NCI-H748 treated with DMSO at 0.1 percent for 48 hours (cell line): ENCODE measurements around the gene CCR6.
A peak's percentile ranks its signal among the peaks of the same experiment; 100 is the strongest.

ENCODE experiments used
- DNase-seq: peaks from one replicate; lab custom pipeline; 2025; lab: John Stamatoyannopoulos, UW

CCR6 gene

DNA sequence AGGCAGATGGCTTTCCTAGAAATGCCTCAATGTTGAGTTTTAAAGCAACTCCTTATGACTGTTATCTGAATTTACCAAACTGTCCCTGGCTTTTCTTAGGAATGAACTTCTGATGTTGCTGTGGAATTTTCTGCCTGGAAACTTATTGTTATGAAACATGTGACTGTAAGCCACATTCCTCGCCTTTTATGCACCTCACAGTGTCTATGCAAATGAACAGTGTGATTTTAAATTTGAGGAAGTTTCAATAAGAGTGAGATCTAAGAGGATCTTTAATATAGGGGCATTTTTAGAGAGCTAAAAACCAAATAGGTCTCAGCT, 2.4 kb upstream of the CCR6 start:
- DNase-seq: no peak

DNA sequence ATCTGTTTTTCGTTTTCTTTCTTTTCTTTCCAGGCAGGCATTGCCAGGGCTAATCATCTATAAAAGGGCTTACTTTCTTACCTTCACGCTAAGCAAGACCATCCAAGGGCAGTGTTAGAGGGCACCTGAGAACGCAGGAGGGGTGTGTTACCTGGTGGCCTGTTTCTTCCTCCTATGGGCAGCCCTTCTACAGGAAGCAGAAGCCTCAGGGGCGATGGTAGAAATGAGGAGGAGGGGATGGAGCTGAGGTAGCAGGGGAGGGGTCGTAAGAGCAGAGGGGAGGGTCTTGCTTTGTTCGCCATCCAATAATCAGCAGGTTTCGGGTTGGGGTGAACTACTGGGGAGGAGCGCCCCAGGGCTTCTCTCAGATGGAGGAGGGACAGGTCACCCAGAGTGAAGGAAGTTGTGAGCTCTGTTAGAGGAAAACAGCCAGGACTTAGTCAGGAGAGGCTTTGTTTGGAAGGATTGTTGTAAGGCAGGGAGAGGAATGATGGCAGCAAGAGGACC, 1.5 kb upstream of the CCR6 start:
- DNase-seq: no peak

DNA sequence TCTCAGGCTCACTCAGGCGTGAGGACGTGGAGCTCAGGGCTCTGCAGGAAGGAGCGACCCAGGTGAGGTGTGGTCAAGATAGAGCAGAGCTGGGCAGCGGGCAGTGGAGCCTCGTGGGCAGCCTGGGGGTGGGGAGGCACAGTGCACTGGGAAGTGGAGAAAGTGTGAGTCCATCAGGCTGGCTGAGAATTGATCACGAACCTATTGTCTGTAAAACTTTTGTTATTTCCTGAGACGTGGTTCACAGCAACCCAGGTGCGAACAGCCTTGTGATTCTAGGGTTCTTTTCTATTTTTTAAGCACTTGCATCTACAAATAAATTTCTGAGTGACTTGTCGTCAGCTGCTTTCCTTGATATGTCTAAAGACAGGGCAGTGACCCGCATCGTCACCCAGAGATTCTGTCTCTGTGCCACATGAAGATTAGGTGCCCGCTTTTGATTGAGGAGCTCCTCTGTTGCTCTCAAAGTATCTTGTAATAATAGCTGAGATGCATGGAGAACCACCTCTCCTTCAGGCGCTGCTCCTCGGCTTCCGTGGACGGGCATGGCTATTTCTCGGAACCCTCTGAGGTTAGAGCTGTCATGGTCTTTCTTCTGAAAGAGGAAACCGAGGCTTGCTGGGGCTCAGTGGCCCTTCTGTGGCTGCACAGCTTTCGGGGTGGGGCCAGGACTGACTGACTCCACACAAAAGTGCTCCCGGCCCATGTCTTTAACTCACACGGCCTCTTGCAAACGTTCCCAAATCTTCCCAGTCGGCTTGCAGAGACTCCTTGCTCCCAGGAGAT, 662 bp upstream of the CCR6 start:
- DNase-seq: no peak

DNA sequence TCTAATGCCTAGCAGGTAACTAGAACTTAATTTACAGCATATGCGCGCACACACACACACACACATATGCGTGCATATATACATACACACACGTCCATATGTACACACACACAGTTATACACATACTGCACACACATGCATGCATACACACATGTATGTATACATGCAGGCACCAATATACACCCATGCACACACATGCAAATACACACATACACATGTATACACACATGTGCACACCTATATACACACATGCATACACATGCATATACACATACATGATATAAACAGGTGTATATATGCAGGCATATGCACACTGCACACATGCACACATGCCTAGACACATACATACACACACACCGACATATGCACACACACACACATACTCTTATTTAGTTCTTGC, 1.9 kb downstream of the CCR6 start:
- no peak for DNase-seq

DNA sequence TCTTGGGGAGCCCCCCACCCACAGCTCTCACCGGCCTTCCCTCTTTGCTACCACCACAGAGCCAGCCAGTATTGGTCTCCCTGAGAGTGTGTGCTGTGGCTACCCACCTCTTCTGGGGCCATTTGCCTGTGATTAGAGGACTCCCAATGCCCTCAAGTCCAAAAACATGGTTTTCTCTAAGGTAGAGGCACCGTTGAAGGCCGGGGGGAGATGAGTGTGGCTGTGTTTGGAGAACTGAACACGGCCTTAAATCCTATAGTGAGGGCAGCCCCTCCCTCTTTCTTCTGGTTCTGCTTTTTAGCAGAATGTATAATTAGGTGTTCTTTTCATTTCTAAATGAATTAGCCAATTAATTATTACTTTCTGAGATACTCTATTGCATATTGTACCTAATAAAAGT, 2.5 kb downstream of the CCR6 start:
- no peak for DNase-seq

DNA sequence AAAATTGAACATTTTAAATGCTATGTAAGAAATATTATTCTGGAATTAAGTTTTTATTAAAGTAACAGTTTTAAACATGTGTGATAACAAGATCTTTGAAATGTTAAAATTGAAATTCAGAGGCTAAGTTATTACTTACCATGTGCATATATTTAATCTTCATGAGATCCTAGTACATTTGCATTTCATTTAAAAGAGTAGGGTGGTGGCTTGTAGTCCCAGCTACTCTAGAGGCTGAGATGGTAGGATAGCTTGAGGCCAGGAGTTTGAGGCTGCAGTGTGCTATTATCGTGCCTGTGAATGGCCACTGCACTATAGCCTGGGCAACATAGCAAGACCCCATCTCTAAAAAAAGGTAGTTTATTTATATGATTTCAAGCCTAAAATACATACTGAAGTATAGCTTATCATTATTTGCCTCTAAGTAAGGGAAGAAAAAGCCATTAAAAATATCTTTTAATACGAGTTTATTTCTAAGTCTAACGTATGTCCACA, 3.0 kb downstream of the CCR6 start:
- no peak for DNase-seq

DNA sequence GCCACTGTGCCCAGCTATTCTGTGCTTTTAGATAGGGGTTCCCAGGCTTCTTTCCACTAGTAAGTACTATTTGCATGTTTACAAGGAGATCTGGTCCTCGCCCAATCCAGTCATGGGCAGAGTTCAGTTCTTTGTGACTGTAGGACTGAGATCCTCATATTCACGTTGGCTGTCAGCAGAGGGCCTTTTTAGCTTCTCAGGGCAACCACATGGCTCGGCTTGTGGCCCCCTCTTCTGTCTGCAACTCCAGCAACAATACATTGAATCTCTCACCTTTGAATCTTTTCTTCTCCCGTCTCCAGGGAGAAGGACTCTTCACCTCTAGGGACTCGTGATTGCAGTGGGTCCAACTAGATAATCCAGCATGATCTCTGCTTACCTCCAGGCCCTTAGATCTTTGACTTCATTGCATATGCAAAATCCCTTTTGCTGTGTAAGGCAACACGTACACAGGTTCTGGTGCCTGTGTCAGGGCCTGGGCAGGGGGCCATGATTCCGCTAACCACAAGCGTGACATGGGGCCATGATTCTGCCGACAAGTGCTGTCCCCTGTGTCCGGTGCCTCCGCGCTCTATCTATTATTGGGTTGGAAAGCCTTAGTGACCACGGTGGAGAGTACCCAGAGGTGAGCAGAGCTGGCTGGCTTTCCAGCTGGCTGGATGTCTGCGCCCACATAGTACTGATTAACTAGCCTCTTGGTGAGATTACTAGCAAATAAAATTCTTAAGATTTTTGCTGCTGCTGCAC, 5.1 kb downstream of the CCR6 start:
- DNase-seq: no peak

DNA sequence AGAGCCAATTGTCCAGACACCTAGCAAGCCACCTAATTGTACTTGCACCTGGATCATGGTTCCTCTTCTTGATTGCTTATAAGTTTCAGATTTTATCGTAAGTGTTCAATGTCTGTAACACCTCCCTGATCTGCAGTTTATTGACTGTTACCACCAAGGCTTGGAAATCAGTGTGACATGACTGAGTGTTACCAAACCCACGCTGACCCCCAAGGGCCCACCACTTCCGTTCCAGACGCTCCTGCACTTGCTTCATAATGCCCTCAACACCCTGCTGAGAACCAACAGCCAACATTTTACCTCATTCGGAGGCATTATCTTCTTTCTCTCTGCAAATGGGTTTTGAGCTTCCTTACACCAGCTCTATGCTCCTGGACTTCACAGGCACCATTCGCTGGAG, 6.3 kb downstream of the CCR6 start:
- no peak for DNase-seq

DNA sequence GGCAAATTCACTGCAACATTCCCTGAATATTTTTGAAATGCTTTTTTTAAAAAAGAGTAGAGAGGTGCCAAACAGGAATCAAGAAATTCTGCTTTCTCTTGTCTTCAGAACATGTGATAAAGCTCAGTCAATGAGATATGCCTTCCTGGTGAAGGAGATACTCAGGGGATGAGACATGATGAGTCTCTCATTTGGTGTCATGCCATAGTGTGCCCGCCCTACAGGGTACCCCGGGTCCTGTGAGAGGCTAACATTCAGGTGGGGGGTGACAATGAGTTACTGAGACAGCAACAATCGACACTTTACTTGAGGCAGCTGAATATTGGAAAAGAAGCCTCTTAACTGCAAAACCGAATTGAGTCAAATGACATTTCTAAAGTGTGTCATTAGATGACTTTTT, 6.7 kb downstream of the CCR6 start:
- DNase-seq: no peak

DNA sequence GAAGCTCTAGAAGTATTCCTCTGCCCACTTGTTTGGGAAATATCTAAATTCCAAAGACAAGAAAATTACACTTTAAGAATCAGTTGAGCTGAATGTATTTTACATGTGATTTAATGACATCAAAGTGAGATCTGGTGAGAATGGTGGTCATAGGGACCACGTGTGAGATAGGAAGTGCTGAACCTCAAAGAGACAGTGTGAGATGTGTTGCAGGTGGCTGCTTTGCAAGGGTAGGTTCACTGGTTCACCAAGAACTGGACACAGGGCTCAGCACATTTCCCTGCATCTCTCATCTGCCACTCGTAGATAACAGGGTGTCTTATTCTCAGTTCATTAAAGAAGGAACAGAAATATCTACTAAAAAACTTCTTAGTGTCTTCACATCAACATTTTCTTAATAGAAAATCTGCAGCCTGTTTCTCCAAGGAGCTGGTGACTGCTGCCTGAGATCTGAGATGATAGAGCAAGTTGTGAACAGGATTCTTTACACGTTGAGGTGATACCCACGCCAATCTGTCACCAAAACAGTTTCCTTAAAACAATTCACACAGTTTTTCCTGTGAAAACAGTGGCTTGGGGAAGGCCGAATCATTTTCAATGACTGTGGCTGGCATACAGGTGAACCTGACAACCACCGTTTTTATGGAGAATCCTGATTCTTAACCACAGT, 7.2 kb downstream of the CCR6 start:
- no peak for DNase-seq

DNA sequence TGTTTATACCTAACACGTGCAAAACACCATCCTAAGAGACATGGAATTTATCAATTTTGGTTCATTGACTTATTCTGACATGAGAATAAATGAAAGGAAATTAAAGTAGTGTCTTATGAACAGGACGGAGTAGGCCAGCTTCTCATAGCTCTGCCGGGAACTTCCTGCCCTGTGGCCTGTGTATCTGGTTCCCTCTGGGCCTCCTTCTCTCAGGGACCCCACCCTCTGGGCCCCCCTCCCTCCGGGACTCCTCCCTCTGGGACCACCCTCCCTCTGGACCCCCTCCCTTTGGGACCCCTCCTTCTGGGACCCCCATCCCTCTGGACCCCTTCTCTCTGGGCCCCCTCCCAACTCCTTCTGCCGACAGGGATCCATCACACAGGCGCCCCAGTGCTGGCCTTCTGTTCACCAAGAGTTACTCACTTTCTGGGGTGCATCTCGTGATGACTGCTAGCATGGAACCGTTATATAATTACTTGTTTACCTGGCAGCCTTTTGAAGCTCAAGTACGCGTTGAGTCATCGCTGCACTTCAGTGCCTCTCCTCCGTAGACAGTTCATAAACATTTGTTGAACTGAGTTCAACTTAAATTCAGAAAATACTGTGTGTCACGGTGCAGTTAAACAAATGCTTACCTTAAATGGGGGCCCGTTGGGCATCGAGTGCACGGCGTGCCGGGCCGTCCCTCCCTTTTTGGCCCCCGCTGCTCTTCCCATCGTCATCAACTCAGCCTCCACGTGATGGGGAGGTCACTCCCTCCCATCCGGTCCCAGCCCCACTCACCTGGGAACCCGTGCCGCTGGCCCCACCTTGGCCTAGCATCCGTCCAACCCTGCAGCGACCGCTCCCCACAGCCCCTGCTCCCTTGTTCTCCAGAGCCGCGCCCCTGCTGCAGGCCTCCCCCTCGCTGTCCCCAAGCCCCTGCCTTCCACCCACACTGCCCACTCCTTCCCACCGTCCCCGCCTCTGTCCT, 8.1 kb downstream of the CCR6 start:
- DNase-seq: no peak

DNA sequence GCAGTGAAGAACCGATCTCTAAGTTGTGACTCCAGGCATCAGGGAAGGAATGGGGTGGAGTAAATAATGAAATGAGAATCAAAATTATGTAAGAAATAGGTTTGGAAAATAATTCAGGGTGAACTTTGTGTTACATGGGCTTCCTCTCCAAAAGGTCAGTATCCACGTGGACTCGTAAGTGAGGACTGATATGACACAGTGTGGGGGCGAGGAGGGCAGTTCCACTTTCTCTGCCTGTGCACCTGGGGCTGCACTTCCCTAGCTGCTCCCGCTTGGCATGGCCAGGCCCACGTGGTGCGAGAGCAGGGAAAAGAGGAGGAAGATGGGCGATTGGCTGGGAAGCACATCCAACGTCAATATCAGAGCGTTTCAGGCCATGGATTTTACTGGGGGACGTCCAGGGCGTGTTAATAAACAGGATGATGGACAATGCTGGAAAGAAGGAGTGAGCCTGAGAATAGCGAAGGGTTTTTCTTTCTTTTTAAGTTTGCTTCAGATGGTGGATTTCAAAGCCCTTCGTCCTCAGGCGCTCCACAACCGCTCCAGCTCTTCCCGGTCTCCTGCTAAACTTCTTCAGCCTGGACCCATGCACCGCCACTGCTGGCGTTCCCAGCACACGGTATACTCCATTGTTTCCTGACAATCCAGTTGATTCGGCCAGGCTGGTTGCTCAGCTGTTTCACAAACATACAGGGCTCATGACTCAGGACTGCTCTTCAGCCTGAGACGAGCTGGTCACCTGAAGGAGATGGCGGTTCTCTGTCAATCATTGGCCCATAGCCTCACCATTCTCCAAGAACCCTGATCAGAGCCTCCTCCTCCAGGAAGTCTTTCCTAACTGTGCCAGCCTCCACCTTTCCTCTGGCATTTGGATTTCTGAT, 11.8 kb downstream of the CCR6 start:
- DNase-seq: no peak

DNA sequence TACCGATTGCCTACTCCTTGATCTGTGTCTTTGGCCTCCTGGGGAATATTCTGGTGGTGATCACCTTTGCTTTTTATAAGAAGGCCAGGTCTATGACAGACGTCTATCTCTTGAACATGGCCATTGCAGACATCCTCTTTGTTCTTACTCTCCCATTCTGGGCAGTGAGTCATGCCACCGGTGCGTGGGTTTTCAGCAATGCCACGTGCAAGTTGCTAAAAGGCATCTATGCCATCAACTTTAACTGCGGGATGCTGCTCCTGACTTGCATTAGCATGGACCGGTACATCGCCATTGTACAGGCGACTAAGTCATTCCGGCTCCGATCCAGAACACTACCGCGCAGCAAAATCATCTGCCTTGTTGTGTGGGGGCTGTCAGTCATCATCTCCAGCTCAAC, 13.5 kb downstream of the CCR6 start:
- DNase-seq: no peak

DNA sequence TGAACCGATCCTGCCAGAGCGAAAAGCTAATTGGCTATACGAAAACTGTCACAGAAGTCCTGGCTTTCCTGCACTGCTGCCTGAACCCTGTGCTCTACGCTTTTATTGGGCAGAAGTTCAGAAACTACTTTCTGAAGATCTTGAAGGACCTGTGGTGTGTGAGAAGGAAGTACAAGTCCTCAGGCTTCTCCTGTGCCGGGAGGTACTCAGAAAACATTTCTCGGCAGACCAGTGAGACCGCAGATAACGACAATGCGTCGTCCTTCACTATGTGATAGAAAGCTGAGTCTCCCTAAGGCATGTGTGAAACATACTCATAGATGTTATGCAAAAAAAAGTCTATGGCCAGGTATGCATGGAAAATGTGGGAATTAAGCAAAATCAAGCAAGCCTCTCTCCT, 14.2 kb downstream of the CCR6 start:
- no peak for DNase-seq

DNA sequence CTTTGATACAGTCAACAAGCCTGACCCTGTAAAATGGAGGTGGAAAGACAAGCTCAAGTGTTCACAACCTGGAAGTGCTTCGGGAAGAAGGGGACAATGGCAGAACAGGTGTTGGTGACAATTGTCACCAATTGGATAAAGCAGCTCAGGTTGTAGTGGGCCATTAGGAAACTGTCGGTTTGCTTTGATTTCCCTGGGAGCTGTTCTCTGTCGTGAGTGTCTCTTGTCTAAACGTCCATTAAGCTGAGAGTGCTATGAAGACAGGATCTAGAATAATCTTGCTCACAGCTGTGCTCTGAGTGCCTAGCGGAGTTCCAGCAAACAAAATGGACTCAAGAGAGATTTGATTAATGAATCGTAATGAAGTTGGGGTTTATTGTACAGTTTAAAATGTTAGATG, 15.0 kb downstream of the CCR6 start:
- DNase-seq: peak; percentile 16

DNA sequence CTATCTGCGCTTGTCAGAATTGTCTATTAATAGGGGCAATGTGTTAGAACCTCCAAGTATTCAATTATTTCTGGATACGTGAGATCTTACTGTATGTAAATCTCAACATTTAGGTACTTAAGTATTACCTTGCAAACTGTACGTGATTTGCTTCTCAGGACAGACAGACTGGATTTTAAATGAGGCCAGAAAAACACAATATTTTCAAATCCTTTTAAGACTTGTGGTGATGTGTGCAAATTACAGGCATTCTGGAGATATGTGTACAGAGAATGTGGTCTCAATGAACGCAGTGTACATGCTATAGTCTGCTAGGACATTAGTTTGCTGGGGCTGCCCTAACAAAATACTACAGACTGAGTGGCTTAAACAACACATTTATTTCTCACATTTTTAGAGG, 16.9 kb downstream of the CCR6 start:
- DNase-seq: no peak

DNA sequence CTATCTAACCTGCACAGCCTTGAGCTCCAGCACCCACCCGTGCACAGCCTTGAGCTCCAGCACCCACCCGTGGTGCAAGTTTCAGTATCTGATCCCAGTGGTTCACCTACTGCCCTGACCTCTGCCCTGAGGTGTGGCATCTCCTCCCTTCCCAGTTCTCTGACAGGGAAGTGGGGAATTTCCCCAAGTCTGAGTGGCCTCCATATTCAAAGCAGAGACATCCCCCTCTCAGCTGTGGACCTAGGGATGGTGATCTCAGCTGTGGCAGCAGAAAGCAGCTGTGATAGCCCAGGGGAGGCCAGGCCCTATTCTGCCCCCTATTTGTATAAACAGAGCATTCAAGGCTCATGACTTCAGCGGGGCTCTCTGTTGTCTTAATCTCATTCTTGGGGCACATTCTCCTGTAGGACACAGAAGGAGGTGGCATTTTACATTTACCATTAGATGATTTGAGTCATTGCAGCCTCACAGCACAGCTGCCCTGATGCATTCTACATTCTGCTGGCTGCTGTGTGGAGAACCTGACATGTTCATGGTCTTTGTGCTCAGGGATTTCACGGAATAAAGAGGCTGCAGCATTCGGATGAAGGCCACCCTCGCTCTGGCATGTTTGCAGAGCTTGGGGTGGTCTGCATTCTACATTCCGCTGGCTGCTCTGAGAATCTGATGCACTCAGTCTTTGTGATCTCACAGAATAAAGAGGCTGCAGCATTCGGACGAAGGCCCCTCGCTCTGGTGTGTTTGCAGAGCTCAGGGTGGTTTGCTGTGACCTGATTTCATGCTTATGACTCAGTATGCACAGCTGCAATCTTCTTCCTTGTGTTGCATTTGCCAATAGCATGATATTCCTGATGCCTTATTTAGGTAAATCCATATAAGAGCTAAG, 17.9 kb downstream of the CCR6 start:
- DNase-seq: no peak

DNA sequence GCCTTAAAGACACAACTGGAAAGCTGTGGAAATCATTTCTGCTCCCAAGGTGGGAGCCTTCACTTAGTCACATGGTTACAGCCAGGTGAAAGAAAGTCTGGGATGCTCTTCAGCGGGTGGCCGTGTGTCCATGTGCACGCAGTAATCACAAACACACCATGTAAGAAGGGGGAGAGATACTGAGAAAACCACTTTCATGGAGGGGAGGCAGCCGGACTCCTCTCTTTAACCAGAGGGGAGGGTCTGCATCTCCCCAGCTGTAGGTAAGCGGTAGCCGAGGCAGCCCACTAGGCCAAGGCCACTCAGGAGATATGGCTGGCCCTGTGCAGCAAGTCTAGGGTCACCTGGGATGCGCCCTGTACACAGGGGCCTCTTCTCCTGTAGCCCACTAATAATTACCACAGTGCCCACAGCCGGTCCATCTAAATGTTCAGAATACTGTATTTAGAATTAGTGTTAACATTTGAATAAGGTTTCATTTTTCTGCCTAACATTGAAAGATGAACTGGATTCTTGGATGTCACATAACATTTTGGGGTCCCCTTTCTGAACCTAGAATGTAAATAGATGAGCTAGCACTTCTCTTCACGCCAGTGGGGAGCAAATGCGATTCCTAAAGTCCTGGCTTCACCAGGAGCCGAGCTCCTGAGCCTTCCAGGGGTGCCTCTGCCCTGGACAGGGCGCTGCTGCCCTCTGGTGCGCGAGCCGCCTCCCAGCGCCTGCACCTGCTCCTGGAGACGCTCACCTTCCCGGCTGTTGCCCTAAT, 19.0 kb downstream of the CCR6 start:
- DNase-seq: peak; percentile 32

DNA sequence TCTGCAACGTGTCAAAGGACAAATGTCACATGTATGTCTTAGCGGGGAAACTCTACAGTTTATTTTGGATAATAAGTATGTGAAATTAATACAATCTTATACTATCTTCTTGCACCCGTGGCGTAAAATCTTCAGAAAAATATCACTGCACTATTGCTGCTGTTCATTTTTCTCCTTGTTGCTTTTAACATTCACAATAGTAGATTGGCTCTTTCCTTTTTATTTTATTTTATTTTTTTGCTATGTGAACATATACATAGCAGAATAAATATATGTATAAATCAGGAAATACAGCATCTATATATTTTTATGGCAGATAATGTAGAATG, 19.5 kb downstream of the CCR6 start:
- no peak for DNase-seq
